HG03520 (cell line): Measurements from ENCODE around the gene CHRNB2.
A peak's percentile ranks its signal among the peaks of the same experiment; 100 is the strongest.

Source experiments
- ATAC-seq: cut with Tn5 transposase; IDR thresholded peaks from one replicate; pipeline ENCODE4 v1.9.1; 2021; ENCODE audit warnings: mild to moderate bottlenecking, moderate library complexity; ENCODE audit not compliant: unreplicated experiment

Gene CHRNB2

GRCh38 chr1:154608397-154609270 is 41.1 kb downstream of the CHRNB2 start:
- ATAC-seq = peak; percentile 15

DNA sequence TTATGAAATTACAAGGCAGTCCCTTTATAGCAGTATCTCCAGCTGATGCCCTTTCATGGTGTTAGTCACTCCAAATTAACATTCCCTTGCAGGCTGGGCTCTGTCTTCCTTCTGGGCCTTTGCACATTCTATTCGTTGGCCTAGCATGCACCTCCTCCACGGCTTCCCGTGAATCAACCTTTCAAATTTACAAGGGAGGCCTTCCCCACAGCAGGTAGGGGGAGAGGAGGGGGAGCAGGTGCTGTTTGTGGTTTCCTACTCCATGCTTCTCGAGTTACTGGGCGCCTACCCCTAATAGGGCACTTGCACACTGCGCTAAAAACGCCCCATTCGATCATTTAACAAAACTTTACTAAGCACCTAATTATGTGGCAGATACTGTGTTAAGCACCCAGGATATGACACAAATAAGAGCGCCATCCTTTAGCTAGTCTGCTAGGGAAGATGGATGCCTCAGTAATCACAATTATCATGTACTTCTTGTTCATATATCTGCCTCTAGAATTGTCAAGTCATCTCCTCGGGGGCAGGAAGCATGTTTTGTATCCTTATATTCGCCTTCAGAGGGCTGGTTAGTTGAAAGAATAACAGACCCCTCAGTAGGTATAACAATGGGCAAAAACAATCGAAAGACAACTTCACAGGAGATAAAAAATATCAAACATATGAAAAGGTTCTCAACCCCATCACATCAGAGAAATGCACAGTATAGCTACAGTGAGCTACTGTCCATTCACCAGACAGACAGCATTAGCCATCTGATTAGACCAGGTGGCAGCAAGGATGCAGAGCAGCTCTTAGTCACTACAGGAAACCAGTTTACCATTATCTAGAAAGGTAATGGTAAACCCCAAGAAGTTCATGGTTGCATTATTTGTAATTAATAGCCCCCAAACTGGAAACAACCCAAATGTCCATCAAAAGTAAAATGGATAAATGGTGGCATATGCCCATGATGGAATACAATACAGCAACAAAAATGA is 42.1 kb downstream of the CHRNB2 start:
- no peak for ATAC-seq

GRCh38 chr1:154611150-154611862 is 43.7 kb downstream of the CHRNB2 start:
- ATAC-seq = no peak

GRCh38 chr1:154614247-154614646 is 46.7 kb downstream of the CHRNB2 start:
- no peak for ATAC-seq

GRCh38 chr1:154614901-154615300 is 47.3 kb downstream of the CHRNB2 start:
- no peak for ATAC-seq

GRCh38 chr1:154615411-154615810 is 47.8 kb downstream of the CHRNB2 start:
- no peak for ATAC-seq

- no peak for ATAC-seq
These were observed 49.2 kb downstream of the CHRNB2 start for GRCh38 chr1:154616659-154617345.

- ATAC-seq = no peak
These were observed 51.8 kb downstream of the CHRNB2 start for GRCh38 chr1:154619181-154619948.

DNA sequence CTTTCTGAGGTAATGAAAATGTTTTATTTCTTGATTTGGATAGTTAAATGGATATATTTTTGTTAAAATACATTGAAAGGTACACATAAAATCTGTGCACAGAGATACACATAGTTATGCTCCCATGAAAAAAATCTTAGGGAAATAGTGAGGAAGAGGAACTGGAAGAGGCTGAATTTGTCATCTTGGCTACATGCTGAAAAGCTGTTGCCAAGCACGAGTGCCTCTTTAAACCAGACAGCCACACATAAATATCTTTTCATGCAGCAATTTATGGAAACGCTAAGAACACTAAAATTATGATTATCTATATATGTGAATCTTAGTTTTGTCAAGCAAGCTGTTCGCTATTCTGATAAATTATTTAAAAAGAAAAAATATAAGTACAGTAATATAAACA is 53.2 kb downstream of the CHRNB2 start:
- ATAC-seq = no peak

- no peak for ATAC-seq
These were observed 54.3 kb downstream of the CHRNB2 start for GRCh38 chr1:154621875-154622274.

DNA sequence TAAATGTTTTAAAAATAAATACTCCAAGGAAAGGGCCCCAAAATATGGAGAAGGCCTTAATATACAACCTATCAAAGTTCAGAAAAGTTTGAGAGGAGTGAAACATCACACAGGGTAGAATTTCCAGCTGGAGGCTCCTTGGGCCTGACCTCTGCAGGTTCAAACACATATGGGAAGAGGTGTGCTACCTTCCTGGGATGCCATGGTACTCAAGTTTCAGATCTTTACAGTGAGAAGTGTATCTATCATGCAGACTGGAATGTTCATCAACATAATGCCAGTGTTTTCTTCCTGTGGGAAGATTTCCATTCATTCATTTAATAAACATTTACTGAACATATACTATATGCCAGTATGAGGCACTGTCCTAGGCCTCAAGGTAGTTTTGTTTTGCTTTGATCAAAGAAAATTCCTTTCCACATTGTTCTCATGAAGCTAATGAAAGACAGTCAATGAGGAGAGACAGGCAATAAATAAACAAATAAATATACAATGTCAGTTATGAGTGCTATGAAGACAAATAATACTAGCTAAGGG is 55.0 kb downstream of the CHRNB2 start:
- no peak for ATAC-seq

DNA sequence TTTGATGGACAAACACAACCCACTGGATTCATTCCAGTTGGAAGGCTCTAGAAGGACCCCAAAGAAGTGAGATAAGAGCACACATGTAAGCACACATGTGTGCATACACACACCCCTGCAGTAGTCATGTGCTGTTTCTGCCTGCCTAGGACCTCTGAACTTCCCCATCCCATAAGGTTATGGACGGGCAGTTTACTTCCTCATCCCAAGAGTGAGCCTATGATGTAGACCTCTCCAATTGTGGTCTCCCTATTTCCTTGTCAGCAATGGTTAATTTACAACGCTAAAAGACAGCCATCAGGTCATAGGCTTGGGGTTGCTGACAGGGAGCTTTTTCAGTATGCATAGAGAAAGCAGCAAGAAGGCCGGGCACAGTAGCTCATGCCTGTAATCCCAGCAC is 55.8 kb downstream of the CHRNB2 start:
- ATAC-seq = no peak

DNA sequence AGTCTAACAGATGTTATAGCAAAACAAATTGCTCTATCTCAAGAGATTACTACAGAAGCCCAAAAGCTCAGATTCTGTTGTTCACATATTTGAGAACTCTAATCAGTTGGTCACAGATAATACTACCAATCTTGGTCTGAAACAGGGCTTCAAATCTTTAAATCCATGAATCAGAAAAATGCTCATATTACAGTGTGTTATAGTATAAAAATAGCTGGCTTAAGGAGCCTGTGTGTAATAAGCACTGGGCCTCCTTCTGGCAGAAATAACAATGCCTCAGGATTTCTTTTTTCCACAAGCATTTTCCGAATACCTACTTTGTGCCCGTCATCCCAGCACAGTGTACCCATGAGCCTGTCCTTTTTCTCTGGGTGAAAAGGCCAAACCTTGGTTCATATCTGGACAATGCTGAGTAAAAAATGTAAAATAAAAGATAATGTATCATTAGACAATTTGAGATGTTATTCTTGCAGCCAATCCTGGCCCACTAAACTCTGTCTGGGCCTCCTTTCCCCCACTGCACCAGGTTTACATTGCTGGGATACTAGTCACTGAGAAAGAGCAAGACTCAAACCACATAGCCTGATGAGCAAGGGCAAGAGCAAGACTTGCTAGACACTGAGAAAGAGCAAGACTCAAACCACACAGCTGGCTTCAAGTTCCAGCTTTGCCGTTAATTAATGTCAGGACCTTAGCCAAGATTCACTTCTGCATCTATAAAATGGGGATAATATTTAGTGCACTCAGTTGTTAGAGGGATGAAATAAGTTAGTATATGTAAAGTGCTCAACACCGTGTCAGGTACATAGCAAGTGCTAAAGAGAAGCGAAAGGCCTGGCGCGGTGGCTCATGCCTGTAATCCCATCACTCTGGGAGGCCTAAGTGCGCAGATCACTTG is 57.4 kb downstream of the CHRNB2 start:
- no peak for ATAC-seq

GRCh38 chr1:154626456-154627256 is 59.1 kb downstream of the CHRNB2 start:
- peak; percentile 14 for ATAC-seq

- peak; percentile 45 for ATAC-seq
These were observed 59.9 kb downstream of the CHRNB2 start for GRCh38 chr1:154627257-154628120.

- ATAC-seq = peak; percentile 10
These were observed 60.5 kb downstream of the CHRNB2 start for GRCh38 chr1:154628121-154628405.
